ENCODE data around the gene SNORC. TPM values are rescaled to one million over a fixed set of nuclear protein-coding genes. Genes with fewer than 3 reads are reported as not detected.
A peak's percentile ranks its signal among the peaks of the same experiment; 100 is the strongest.

SNORC gene
- total and polyA plus RNA-seq, 10 donors: 0.68 to 5.1 (median 1.3) TPM

DNA sequence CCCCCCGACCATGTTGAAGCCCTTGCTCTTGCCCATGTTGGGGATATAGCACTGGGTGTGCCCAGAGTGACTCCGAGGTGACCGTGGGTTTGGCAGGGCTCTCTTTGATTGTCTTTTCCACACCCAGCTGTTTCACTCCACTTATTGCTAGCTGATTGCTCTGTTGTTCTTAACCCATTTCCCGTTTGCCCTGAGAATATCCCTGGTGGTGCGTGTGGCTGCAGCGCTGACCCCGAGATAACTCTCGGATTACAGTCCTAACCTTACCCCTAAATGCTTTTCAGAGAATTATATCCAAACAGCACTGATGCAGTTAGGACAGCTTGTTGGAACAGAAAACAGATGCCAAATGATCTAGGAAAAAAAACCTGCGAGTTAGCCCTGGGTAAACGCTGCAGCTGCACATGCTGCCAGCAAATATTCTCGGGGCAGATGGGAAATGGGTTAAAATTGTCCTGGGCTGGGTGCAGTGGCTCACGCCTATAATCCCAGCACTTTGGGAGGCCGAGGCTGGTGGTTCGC, 34.3 kb upstream of the SNORC start:
- Histone ChIP-seq H3K9me3 (no peaks in the 10 kb centered on the region), H3K4me3 (no peak overlapping the region), H3K4me1 (peaks cover 18 to 41% (median 33%) of the 10 kb centered on the region in 6 donors), H3K27me3 (replicated peaks in 1 of 7) (no peaks in the 10 kb centered on the region), H3K27ac (no peak overlapping the region), H3K36me3 (peaks cover 0 to 94% (median 66%) of the 10 kb centered on the region in 6 donors)
- no peak for TF ChIP-seq POLR2A (IDR thresholded peaks at IDR 0.05)
- TF ChIP-seq, protein P1, sequence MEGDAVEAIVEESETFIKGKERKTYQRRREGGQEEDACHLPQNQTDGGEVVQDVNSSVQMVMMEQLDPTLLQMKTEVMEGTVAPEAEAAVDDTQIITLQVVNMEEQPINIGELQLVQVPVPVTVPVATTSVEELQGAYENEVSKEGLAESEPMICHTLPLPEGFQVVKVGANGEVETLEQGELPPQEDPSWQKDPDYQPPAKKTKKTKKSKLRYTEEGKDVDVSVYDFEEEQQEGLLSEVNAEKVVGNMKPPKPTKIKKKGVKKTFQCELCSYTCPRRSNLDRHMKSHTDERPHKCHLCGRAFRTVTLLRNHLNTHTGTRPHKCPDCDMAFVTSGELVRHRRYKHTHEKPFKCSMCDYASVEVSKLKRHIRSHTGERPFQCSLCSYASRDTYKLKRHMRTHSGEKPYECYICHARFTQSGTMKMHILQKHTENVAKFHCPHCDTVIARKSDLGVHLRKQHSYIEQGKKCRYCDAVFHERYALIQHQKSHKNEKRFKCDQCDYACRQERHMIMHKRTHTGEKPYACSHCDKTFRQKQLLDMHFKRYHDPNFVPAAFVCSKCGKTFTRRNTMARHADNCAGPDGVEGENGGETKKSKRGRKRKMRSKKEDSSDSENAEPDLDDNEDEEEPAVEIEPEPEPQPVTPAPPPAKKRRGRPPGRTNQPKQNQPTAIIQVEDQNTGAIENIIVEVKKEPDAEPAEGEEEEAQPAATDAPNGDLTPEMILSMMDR (IDR thresholded peaks at IDR 0.05 in 8 of 11, conservative IDR thresholded peaks at IDR 0.05 in 3 of 11): no peak
- no peak for TF ChIP-seq POLR2AphosphoS5 (IDR thresholded peaks at IDR 0.05)
- DNase-seq: no peak
- intact Hi-C loops (cut with DNase I; ENCODE audit: low total_unique reads): no loop called here
- WGBS, 5 donors: 84 to 96% (median 92%) methylated on average over 14 of the region's 14 CpGs

DNA sequence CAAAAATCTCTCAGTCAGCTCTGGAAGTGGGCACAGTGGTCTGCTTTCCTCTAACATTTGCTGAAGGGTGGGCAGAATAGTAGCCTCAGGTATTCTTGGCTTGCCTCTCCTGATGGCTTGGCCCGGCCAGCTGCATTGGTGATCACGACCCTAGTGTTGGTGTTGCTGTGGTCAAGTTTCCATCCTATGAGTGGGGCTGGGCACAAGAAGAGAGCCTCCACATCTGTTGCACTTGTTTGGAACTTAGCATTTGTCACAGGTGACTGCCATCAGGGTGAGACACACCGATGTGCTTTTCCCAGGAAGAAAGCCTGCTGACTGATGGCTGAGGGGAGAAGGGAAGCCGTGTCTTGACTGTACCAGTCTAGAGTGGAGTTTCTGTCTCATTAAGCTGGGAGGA, 33.1 kb upstream of the SNORC start:
- intact Hi-C loops (cut with DNase I; ENCODE audit: low total_unique reads): no loop called here
- Histone ChIP-seq H3K27ac (peak overlapping the region in 3 of 8 donors; percentile 21 to 84 (median 76)), H3K4me3 (no peak overlapping the region), H3K9me3 (no peaks in the 10 kb centered on the region), H3K27me3 (replicated peaks in 1 of 7) (no peaks in the 10 kb centered on the region), H3K4me1 (peaks cover 18 to 46% (median 33%) of the 10 kb centered on the region in 6 donors), H3K36me3 (peaks cover 0 to 94% (median 67%) of the 10 kb centered on the region in 6 donors)
- no peak for TF ChIP-seq POLR2AphosphoS5 (IDR thresholded peaks at IDR 0.05)
- no peak for TF ChIP-seq POLR2A (IDR thresholded peaks at IDR 0.05)
- TF ChIP-seq, protein P1 (IDR thresholded peaks at IDR 0.05 in 8 of 11, conservative IDR thresholded peaks at IDR 0.05 in 3 of 11): no peak
- WGBS, 5 donors: 87 to 94% (median 89%) methylated on average over 4 of the region's 4 CpGs
- DNase-seq: no peak

DNA sequence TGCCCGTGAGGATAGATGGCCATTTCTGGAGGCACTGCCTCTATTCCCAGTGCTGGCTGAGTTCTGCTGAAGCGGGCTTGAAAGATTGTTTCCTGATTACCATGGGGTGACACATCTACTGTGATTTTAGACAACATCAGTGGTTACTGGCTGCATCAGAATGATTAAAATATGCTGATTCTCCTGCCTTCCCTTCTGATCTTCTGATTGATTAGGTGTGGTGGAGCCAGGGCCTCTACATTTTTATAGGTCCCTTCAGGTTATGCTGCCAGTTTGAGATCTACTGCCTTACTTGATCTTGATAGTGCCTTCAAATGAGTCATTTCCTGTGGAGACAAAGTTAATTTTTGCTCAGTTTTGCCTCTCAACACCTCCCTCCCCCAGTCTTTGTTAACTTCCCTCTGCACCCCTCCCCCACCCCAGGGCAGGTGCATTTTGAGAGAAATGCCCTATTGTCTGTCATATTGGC, 31.6 kb upstream of the SNORC start:
- intact Hi-C loops (cut with DNase I; ENCODE audit: low total_unique reads): no loop called here
- Histone ChIP-seq H3K36me3 (peaks cover 0 to 94% (median 59%) of the 10 kb centered on the region in 6 donors), H3K4me1 (peaks cover 18 to 46% (median 33%) of the 10 kb centered on the region in 6 donors), H3K4me3 (peak overlapping the region in 1 of 8 donors; percentile 7), H3K27me3 (replicated peaks in 1 of 7) (no peaks in the 10 kb centered on the region), H3K9me3 (no peaks in the 10 kb centered on the region), H3K27ac (peak overlapping the region; percentile 23 to 84 (median 74))
- DNase-seq: peak; percentile 84
- 36 to 48% (median 41%) methylated on average over 2 of the region's 2 CpGs for WGBS, 5 donors
- TF ChIP-seq POLR2AphosphoS5 (IDR thresholded peaks at IDR 0.05): no peak
- no peak for TF ChIP-seq POLR2A (IDR thresholded peaks at IDR 0.05)
- TF ChIP-seq, protein P1 (IDR thresholded peaks at IDR 0.05 in 8 of 11, conservative IDR thresholded peaks at IDR 0.05 in 3 of 11): no peak

DNA sequence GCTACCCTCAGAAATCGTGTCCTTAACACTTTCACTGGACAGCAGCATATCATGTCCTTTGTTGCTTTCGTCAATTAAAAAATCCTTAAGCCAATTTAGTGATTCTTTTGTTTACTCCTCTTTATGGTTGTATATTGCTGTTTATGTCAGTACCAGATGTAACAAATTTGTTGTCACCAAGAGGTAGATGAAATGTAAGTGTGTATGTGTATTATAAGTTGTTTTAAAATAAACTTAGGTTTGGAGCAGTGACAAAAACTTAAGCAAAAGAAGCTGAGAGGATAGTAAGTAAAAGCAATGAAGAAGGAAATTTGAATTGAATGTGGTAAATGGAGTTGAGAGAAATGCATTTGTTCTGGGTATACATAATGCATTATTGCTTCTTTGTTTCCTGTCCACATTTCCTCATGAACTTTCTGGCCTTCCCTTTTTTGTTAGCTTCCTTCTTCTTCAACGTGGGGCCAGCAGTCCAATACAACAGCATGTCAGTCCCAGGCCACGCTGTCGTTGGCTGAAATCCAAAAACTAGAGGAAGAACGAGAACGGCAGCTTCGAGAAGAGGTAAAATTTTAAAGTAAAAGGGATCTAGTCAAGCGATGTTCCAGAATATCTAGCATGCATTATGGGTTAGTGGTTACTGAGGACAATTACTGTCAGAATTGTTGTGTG, 30.5 kb upstream of the SNORC start:
- Histone ChIP-seq H3K9me3 (no peaks in the 10 kb centered on the region), H3K4me1 (peaks cover 18 to 46% (median 33%) of the 10 kb centered on the region in 6 donors), H3K27ac (peak overlapping the region in 7 of 8 donors; percentile 49 to 84 (median 76)), H3K36me3 (peaks cover 0 to 94% (median 58%) of the 10 kb centered on the region in 6 donors), H3K27me3 (replicated peaks in 1 of 7) (no peaks in the 10 kb centered on the region), H3K4me3 (peak overlapping the region in 1 of 8 donors; percentile 32)
- intact Hi-C loops (cut with DNase I; ENCODE audit: low total_unique reads): no loop called here
- no peak for DNase-seq
- 30 to 38% (median 31%) methylated on average over 9 of the region's 9 CpGs for WGBS, 5 donors
- TF ChIP-seq, protein P1 (IDR thresholded peaks at IDR 0.05 in 8 of 11, conservative IDR thresholded peaks at IDR 0.05 in 3 of 11): no peak
- peak in 1 of 3 donors; percentile 79 for TF ChIP-seq POLR2AphosphoS5 (IDR thresholded peaks at IDR 0.05)
